Hippocampal formation (tissue), 2 donors: ENCODE data around the gene ZNF205.
"Not testable (repeated sequence)": the region's sequence is repeated elsewhere in the genome, so short reads cannot be mapped to it uniquely, and the experiment has no call there.

ENCODE experiments used
- DNase-seq, 2 donors: peaks; one replicate each; lab custom pipeline; 2025; lab: John Stamatoyannopoulos, UW

The ZNF205 gene

GRCh38 chr16:3131755-3132377 lies 19.5 kb downstream of the ZNF205 start:
- DNase-seq: no peak

GRCh38 chr16:3133844-3134243 lies 21.5 kb downstream of the ZNF205 start:
- no peak for DNase-seq

GRCh38 chr16:3134338-3135125 lies 22.1 kb downstream of the ZNF205 start, which contains the start of gene ZNF213:
Gene ZNF213 (plus strand): TSS chr16:3135029. CDS start chr16:3137281, 2,252 bp downstream.
- peak; percentile 95 to 98 for DNase-seq

GRCh38 chr16:3135126-3135715 lies 22.8 kb downstream of the ZNF205 start:
- DNase-seq: no peak

- no peak for DNase-seq
Measured at GRCh38 chr16:3137267-3137666, 24.9 kb downstream of the ZNF205 start.

- no peak for DNase-seq
Measured at GRCh38 chr16:3138342-3138741, 26.0 kb downstream of the ZNF205 start.

- no peak for DNase-seq
Measured at GRCh38 chr16:3138823-3139426, 26.5 kb downstream of the ZNF205 start.

GRCh38 chr16:3139561-3139960 lies 27.2 kb downstream of the ZNF205 start:
- not testable (repeated sequence) for DNase-seq

GRCh38 chr16:3140603-3141427 lies 28.4 kb downstream of the ZNF205 start:
- DNase-seq: no peak

- DNase-seq: no peak
Measured at GRCh38 chr16:3141781-3142311, 29.5 kb downstream of the ZNF205 start.

GRCh38 chr16:3142327-3142726 lies 29.9 kb downstream of the ZNF205 start:
- no peak for DNase-seq

- no peak for DNase-seq
Measured at GRCh38 chr16:3142770-3143169, 30.4 kb downstream of the ZNF205 start.

GRCh38 chr16:3143189-3143588 lies 30.8 kb downstream of the ZNF205 start:
- no peak for DNase-seq

- DNase-seq: no peak
Measured at GRCh38 chr16:3143598-3144320, 31.4 kb downstream of the ZNF205 start.

GRCh38 chr16:3144321-3144983 lies 32.1 kb downstream of the ZNF205 start:
- no peak for DNase-seq

- DNase-seq: no peak
Measured at GRCh38 chr16:3145151-3145550, 32.8 kb downstream of the ZNF205 start.

- DNase-seq: no peak
Measured at GRCh38 chr16:3145660-3146059, 33.3 kb downstream of the ZNF205 start.

- DNase-seq: no peak
Measured at GRCh38 chr16:3147046-3147756, 34.8 kb downstream of the ZNF205 start.

GRCh38 chr16:3147757-3148104 lies 35.3 kb downstream of the ZNF205 start:
- DNase-seq: no peak
